GM18505 (cell line): ENCODE results near the gene LEP.

ENCODE experiments used
- ATAC-seq: cut with Tn5 transposase; IDR thresholded peaks from one replicate; pipeline ENCODE4 v1.9.1; 2021; ENCODE audit not compliant: unreplicated experiment
- POLR2A ChIP-seq: IDR thresholded peaks from 4 replicates; pipeline ENCODE4 v1.6.1; 2011; ENCODE audit warnings: borderline replicate concordance; ENCODE audit not compliant: insufficient read depth, insufficient read length; ENCODE audit errors: extremely low read depth

Gene LEP

GRCh38 chr7:128205068-128205467, 36.0 kb upstream of the LEP start:
- no peak for ATAC-seq
- no peak for TF ChIP-seq POLR2A

GRCh38 chr7:128206017-128206746, 34.9 kb upstream of the LEP start:
- no peak for TF ChIP-seq POLR2A
- ATAC-seq = no peak

GRCh38 chr7:128206747-128207500, 34.2 kb upstream of the LEP start:
- TF ChIP-seq POLR2A = no peak
- ATAC-seq = no peak

- no peak for TF ChIP-seq POLR2A
These were observed 33.5 kb upstream of the LEP start for GRCh38 chr7:128207609-128208008.

GRCh38 chr7:128209229-128210035, 31.6 kb upstream of the LEP start:
- ATAC-seq = peak; percentile 61
- TF ChIP-seq POLR2A = no peak

More at GRCh38 chr7:128207609-128208008, 33.5 kb upstream of the LEP start:
- ATAC-seq = no peak

DNA sequence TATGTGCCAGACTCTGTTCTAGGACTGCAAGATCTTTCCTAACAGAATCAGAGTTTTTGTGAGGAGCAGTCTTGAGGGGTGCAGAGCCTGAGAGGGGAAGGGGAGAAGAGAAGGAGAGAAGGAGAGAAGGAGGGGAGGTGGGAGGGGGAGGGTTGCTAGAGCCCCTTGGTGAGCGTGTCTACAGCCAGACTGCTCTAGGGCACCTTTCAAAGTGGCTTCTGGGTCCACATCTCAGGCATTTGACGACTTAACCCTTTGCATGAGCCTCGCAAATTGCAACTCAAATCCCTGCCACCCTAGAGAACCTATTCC, 31.1 kb upstream of the LEP start:
- no peak for TF ChIP-seq POLR2A
- ATAC-seq = no peak

- no peak for ATAC-seq
- TF ChIP-seq POLR2A = no peak
These were observed 30.2 kb upstream of the LEP start for GRCh38 chr7:128210590-128211570.

- no peak for TF ChIP-seq POLR2A
These were observed 29.5 kb upstream of the LEP start for GRCh38 chr7:128211626-128212025.

DNA sequence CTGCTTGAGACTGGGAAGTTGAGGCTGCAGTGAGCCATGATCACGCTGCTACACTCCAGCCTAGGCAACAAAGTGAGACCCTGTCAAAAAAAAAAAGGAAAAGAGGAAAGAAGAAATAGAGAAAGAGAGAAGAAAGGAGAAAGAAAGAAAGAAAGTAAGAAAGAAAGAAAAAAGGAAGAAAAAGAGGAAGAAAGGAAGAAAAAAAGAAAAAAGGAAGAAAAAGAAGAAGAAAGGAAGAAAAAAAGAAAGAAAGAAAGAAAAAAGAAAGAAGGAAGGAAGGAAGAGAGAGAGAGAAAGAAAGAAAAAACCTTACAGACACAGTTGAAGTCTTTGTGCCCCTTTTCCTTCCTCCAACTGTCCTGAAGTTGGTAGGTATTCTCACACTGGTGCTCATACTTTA, 26.6 kb upstream of the LEP start:
- no peak for ATAC-seq
- TF ChIP-seq POLR2A = no peak

More at GRCh38 chr7:128211626-128212025, 29.5 kb upstream of the LEP start:
- no peak for ATAC-seq

GRCh38 chr7:128215281-128215680, 25.8 kb upstream of the LEP start:
- ATAC-seq = no peak

GRCh38 chr7:128215739-128216138, 25.3 kb upstream of the LEP start:
- no peak for ATAC-seq
- TF ChIP-seq POLR2A = no peak

More at GRCh38 chr7:128215281-128215680, 25.8 kb upstream of the LEP start:
- no peak for TF ChIP-seq POLR2A

DNA sequence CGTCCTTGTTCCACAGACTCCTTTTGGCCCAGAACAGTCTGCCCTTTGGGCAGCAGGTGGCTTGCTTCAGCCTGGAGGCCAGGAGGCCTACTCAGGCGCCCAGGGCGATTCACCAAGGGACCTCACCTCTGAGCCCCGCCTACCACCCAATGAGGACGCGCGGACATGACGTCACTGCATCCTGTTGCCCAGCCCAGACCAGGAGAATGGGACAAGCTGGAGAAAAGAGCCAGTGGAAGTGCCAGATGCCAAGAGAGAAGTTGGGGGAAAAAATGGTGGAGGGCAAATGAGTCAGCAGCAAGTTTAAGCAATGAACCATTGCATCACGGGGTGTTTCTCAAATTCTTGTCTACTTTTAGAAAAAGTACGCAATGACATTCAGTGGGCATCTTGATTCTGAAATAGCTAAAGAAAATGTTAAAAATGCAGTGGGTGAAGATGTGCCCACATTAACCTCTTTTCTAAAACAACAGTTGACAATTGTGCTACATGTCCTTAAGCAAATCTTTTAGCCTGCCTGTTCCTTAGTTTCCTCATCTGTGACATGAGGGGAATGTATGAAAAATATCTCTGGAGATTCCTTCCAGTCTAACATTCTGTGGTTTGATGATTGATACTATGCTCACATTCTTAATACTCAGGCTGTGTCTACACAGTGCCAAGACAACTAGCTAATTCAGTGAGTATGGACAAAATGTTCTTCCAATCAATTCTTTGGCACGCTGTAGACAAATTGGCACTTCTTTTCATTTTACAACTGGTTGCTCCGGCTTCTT, 23.9 kb upstream of the LEP start:
- ATAC-seq = no peak
- no peak for TF ChIP-seq POLR2A
